HG02588 (cell line): ENCODE results near the gene DNAH10.

Experiments
- ATAC-seq: cut with Tn5 transposase; IDR thresholded peaks from one replicate; pipeline ENCODE4 v1.9.1; 2021; ENCODE audit warnings: mild to moderate bottlenecking, moderate library complexity; ENCODE audit not compliant: unreplicated experiment

Gene DNAH10

DNA sequence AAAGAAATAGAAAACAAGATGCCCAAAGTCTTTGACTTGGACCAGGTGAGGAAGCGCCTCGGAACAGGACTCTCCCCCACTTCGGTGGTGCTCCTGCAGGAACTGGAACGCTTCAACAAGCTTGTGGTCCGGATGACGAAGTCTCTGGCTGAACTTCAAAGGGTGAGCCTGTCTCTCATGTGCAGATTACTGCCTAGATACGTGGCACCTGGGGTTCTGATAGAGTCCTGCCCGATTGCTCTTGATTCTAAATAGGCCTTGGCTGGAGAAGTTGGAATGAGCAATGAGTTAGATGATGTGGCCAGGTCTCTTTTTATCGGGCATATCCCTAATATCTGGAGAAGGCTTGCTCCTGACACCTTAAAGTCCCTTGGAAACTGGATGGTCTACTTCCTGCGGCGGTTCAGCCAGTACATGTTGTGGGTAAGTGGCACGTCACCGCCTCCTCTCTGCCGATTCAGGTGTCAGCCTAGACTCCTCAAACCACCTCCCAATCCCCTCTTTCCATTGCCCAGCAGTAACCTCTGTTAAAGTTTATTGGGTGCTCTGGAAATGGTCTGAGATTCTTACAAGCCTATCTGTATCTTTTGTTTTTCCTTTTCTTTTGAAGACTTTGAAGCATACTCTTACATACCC lies 169.7 kb downstream of the DNAH10 start:
- no peak for ATAC-seq

DNA sequence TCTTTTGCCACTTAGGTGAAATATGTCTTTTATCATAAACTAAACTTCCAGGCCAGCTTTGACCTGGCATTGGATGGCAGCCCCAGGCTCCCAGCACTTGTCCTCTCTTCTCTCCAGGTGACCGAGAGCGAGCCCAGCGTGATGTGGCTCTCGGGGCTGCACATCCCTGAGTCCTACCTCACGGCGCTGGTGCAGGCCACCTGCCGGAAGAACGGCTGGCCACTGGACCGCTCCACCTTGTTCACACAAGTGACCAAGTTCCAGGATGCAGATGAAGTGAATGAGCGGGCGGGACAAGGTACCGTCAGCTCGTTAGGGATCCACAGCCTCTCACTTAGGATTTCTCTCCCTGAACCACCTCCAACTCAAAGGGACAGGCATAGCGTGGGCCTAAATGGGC lies 171.1 kb downstream of the DNAH10 start:
- no peak for ATAC-seq

DNA sequence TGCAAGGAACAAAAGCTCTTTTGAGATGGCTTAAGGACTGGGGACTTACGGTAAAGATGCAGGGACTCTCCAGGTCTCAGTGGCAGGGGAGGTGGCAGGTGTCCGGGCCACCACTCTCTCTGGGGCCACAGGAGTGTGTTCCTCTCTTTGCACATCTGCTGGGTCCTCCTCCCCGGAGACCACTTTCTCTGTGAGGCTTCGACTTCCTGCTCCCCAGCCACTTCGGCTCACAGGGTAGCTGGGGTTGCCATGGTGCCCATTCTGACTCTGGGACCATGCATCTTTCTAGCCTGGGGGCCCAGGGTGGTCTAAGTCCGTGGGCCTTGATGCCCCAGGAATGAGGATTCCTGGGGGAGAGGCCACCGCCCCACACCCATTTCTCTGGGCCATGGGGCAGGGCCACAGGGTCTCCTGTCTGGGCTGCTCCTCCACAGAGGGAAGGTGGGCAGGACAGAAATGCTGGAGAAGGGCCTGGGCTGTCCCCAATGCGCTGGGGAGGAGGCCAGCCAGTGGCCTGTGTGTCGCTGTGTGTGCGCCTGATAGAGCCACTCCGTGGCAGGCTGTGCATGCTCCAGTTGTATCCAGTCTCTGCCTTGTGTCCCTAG lies 172.0 kb downstream of the DNAH10 start:
- no peak for ATAC-seq

DNA sequence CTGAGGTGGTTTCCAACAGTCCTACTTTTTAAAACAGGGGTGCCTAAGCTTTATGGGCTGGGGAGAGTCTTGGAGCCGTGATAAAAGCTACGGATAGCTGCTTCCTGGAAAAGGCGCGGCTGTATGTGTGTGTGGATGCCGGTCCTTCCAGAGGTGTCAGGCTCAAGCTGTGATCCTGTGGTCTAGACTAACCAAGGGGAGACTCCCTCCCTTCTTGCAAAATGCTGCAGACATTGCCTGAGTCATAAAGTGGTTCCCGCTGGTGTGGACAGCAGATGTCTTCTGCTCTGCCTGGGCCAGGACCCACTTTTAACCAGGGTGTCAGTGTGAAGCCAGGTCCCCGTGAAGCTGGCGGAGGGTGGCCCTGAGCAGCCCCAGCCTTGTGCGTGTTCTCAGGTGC lies 172.7 kb downstream of the DNAH10 start:
- no peak for ATAC-seq

DNA sequence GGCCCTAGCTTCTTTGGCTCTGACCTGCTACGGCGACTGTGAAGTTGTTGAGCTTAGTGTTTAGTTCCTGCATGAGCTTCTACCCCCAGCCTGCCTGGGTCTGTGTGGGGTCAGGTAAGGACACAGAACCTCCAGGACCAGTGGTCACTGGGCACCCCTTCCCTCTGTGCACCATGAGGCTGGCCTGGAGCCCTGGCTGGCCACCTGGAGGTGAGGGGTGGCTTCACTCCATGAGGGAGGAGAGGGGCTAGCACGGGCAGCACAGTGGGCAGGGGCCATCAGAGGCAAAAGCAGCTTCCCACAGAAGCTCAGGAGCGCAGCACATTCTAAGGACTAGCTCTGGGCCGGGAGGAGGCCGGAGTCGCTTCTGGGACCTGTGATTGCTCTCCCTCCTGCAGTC lies 173.9 kb downstream of the DNAH10 start:
- ATAC-seq, result no peak

DNA sequence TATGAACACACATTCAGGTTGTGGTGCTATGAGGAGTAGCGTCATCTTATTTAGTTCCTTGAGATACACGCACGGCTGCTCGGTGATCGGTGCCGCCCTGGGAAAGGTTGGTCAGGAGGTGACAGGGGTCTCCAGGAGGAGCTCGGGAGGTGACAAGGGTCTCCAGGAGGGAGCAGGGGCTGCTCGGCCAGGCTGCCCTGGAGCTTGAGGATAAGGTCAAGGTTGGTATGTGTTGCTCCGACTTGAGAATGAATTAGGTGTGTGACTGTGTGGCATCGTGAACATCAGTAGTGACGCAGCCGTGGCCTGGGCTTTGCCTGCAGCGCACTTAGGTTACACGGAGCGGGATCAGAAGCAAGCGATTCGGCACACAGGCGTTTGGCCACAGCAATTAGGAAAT lies 174.4 kb downstream of the DNAH10 start:
- ATAC-seq, result no peak

DNA sequence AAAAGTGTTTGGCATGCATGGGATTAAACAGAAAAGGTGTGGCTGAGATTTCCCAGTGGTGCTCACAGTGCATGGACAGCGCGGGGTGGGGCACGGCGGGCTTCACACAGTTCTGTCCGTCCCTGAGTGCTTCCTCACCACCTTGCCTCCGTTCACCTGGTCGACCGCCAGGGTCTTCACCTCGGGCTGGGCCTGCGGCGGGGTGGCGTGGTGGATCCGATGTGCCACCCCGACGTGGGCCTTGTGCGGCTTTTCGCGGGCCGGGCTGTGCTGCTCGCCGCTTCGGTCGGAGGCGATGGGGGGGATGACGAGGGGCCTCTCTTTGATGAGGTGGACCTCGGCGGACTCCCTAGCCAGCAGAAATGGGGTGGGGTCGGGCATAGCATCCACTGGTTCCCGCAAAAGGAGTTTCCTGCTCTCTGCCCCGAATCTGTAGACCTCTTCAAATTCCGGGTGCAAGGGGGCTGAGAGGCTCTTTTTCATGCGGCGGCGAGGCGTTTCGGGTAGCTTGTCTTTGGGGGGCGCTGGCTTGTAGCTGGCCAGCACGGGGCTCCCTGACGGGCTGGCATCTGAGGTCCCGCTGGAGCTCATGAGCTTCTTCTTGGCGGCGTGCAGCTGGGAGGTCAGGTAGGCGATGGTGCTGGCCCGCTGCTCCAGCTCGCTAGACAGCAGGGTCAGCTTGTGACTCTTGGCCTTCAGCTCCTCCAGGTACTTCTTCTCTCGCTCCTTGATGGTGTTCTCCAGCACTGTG lies 175.0 kb downstream of the DNAH10 start:
- no peak for ATAC-seq

DNA sequence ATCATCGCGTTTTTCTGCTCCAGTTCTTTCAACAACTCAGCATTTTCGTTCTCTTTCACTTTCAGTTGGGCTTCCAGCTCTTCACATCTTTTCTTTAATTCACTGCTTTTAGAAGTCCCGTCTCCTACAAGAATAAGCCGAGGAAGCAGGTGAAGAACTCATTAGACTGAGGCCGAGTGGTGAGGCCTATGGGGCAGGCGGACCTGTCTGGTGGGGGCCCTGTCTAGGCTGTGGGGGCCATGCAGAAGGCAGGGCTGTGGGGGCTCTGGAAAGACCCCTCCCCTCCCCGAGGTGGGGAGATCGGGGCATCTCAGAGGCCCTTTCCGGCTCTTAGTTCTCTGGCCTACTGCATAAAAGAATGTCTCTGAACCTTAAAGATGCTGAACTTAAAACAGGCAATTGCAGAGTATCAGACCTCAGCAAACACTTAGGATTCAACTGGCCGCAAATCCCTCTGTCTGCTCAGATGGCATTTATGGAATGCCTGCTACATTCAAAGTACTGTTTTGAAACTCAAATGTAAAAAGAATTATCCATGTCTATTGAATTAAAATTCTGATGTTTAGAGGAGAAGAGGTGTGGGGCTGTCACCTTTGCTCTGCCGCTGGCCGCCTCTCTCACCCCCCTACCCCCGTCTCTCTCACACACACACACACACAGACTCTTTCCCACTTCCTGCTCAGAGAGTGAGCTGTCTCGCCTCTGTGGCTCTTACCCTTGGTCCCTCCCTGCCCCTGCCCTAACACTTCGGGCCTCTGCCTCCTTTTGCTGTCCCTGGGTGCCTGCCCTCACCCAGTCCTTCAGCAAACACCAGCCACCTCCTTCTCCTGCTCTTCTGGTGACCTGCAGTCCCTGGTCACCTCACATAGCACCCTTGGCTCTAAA lies 175.8 kb downstream of the DNAH10 start:
- no peak for ATAC-seq

DNA sequence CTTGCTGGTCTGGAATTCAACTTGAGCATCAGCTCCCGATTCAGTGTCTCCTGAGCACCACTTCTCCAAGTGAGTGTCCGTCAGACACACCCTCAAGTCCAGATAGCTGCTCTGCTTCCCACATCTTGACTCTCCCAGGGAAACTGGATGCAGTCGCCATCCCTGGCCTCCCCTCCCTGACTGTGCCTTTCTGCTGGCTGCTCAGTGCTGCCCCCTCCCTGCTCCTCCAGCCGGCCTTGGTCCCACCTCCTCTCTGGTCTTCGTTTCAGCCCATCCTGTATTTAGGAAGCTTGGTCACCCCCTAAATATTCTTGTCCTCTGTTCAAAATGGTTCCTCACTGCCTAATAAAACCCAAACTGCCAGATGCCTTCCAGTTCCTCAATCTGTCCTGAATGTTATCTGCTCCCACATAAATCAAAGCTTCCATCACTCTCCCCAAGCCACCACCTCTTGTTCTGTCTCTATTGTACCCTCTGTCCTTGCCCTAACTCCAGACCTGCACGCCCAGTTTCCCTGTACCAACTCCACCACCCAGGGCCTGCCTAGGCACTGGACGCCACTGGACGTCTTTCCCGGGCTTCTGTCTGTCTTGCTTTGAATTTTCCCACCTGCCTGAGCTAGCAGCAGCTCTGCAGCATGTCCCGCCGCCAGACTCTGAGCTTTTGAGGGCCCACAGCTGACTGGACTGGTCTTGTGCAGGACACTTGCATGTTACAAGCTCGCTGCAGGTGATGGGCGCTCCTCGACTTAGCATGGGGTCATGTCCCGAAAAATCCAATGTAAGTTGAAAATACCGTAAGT lies 176.8 kb downstream of the DNAH10 start:
- ATAC-seq, result no peak

DNA sequence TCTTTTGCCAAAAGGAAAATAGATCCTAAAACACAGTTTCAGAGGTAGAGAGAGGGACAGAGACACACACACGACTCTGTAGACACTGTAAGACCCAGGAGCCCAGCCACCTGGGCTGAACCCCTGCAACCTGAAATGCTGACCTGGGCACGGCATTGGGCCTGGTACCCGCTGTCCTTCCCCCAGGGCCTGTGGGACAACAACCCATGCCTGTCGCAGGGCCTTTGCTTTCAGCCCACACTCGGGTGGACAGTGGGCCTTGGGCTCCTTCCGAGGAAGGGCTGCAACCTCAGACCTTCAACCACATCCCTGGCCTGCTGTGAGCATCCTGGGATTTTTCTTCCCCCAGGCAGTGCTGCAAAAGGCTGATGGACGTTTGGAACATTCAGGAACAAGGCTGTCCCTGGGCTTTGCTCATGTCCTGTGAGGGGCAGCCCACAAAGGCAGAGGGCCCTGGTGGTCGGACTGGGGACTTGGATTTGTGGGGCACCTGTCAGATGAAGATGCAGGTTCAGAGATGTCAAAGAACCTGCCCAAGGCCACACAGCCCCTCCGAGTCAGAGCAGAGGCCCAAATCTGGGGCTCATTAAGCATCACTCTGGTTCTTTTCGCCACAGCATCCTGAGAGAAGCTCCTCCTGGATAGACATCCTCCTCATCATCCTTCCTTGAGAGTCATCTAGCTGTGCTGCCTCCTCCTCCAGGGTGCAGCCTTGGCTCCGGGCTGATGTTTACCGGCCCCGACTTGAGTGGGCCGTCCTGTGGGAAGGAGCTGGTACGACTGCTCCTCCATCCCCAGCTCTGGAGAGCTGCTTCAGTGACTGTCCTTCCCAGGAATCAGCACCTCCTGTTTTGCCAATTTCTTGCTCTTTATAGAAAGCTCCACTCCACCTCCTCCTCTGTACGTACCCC lies 177.9 kb downstream of the DNAH10 start:
- no peak for ATAC-seq

DNA sequence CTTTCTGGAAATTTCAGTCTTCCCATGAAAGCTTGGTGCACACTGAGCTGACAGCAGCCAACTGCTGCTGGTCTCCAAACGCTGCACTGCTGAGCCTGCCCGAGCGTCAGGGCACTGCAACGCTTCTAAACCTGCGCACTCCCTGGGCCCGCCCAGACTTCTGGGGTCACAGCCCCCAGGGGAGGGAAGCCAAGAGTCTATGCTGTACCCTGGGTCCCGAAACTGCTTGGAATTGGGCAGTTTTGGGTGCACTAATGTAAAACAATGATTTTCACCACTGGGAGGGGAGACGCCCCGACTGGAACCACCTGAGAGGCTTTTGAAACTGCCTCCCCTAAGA lies 178.5 kb downstream of the DNAH10 start:
- ATAC-seq, result no peak

DNA sequence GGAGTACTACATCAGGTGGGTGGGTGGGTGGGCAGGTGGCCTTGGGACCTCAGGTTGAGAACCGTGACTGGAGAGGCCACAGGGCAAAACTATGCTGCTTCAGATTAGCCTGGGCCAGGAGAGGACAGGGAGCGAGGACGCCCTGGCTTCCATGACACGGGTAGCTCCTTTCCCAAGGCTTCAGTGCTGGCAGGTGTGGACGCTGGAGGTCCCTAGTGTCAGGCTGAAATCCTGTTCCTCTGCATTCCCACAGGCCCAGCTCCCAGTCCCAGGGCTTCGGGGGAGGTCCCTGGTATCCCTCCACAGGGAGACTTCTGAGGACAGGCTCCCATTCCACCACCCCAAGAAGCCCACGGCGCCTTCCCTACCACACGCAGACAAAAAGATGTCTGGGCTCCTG lies 178.9 kb downstream of the DNAH10 start:
- no peak for ATAC-seq

DNA sequence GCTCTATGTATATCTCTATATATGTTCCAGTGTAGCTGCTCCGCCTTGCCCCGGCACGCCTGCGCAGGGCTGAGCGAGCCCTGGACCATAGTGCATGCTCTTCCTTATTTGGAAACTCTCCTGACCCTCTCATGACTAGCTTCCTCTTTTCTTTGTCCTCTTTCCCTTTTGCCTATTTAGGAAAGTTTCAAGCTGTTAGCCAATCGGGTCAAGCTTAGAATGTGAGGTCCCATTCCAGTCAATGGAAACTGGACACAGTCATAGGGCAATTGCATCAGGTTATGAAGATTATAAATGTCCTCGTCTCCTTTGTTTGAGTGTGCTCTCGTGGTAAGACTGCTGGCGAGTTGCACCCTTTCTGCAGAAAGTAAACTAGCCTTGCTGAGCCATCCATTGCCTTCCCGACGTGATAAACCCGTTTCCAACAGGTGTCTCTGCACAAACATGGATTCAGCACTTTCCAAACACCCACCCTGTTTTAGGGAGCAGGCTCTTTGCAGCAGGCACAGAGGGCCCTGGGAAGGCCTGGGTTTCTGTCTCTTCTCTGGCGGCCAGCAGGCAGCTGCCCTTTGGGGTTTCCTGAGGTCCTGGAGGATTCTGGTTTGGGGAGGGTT lies 179.6 kb downstream of the DNAH10 start:
- ATAC-seq, result no peak

DNA sequence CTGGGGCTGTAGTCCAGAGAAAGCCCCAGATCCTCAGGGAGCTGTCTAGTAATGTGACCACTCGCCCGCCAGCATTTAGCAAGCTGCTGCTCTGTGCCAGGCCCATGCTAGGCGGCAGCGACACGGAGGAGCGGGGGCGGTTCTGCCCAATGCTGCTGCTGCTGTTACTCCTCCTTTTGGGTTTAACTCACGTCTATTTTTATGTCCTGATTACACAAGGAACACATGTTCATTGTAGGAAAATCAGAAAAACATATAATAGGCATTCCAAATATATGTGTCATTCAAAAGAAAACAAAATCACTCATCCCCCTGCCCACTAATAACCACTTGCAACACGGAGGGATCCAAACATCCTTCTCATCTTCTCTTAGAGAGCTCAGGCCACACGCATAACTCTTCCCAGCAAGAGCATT lies 180.1 kb downstream of the DNAH10 start:
- ATAC-seq, result no peak

DNA sequence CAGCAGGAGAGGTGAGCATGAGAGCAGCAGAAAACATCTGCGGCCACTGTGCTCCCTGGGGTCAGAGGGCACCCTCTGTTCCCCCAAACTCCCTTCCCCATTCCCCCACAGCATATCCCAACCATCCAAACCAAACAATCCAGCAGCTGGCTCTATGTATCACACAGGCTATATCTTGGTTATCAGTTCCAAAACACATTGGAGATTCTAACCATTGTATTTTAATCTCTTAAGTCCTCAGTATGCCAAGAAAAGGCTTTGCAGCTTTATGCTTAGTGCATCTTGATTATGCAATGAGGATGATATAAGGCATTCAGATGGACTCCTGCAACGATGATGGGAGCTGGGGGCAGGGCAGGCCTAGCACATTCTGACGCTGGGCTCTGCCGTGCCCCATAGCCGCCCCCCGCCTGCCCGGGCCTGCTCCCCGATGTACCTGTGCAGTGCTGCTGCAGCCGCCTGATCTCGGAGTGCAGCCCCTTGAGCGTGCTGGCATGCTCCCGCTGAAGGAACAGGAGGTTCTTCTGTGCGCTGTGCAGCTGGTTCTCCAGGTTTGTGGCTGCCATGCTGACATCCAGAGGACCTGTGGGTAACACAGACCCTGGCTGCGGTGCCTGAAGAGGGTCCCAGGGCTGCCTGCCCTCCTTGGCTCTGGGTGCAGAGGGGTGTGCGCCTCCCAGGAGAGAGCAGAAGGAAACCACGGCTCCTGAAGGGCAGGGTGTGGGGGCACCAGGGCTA lies 181.0 kb downstream of the DNAH10 start:
- no peak for ATAC-seq

DNA sequence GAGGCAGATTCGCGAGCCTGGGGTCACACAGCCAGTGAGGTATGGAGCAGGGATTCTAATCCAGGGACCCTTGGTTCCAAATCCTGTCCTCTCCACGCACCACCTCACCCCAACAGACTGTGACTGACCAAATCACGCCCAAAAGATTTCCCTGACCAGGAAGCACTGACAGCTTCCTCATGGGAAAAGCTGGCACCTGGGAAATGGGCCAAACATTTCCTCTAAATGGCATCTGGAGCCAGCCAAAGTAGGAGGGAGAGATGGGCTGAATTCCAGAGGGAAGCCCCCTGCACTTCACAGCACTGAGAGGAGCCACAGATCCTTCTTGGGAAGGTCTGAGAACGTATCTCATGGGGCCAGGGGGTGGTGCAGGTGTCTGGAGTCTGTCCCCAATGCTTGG lies 181.7 kb downstream of the DNAH10 start:
- no peak for ATAC-seq

DNA sequence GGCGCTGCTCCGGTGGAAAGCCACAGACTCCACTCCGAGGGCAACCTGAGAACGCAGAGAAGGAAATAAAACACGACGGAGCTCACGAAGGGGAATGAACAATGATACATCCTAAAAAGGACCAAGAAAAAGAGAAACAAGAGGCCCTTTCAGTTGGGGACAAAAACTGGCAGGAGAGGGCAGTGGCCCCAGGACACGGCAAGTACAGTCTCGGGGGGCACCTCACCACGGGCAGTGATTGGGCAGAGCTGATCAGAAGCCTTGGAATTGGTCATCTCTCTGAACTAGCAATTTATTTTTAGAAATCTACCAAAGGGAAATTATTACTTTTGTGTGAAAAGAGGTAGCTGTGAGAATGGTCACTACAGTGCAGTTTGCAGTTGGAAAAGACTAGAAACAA lies 182.6 kb downstream of the DNAH10 start:
- no peak for ATAC-seq

DNA sequence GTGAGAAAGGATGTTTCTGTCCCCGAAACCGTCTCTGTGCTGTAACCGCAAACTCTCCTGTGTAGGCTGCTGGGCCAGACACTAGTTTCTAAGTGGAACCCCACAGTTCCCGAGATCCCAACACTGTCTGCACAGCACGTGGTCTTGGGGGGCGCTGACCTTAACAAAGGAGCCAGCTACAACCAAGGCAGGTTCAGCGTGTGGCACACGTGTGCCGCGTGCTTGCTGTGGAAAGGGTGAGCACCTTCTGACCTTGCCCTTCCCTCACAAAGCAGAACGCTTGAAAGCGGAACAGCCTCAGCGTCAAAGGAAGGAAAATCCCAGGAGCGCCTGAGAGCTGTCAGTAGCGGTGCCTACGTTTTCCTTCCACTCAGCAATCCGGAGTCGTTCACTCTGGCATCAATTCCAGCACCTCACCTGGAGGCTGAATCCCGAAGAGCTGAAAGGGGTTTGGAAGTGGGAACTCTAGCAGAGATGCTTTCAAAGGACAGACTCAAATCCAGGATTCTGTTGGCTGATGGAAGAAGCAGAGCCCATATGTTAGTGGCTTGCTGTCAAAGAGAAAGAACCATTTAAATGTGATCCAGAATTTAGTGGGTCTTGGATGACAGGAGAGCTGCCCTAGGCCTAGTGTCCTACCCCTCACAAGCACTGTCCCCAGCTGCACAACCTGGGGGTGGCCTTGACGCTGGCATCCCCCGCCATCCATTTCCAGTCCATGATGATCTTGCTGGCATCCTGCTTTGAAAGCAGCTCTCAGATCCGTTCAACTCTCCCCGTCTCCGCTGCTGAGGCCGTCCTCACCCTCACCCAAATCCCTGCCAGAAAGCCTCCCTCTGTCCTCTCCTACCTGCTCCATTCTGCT lies 183.4 kb downstream of the DNAH10 start:
- ATAC-seq, result no peak
